NCI-H2196 treated with DMSO at 0.1 percent for 48 hours (cell line): Measurements from ENCODE around the gene CTSO.
"Not testable (repeated sequence)": the region's sequence is repeated elsewhere in the genome, so short reads cannot be mapped to it uniquely, and the experiment has no call there.

ENCODE experiments used
- DNase-seq: peaks from one replicate; lab custom pipeline; 2025; ENCODE audit not compliant: unreplicated experiment; lab: John Stamatoyannopoulos, UW

Gene CTSO

DNA sequence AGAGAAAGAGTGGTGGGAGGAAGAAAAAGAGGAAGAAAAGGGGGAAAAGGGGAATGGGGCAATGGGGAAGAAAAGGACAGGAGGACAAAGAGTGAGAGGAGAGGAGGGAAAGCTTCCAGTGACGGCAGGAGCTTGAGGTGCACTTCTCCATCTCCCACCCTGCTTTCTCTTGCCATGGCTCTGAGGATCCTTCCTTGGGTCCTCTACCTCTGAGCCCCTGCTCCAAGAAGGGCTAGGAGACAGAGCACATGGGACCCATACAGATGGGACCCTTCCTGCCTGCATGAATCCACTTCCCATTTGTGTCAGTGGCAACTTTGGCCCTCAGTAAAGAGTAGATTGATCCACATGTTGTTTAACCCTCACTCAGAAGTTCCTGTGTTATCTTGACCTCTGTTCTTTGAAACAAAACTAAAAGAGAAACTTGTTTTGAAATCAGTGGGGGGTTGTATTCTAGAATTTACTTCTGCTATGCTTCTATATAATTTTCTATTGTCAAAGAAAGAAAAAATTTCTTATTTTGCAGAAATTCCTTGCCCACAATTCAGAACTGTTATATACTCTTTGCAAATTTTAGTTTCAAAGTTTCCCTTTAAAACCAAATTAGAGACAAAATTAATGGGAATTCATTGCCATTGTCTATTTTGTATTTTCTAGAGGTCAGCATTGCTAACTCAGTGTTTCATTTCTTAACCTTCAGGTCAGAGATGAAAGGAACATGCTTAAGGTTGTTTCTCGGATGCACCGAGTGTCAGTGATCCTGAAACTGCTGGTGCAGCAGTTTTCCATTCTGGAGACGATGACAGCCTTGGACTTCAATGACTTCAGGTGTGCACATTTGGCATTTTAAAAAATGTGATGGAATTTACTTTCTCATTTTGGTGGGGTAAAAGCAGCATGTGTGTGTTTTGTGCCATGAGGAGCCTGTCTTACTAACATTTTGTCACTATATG, 45.2 kb downstream of the CTSO start:
- no peak for DNase-seq

DNA sequence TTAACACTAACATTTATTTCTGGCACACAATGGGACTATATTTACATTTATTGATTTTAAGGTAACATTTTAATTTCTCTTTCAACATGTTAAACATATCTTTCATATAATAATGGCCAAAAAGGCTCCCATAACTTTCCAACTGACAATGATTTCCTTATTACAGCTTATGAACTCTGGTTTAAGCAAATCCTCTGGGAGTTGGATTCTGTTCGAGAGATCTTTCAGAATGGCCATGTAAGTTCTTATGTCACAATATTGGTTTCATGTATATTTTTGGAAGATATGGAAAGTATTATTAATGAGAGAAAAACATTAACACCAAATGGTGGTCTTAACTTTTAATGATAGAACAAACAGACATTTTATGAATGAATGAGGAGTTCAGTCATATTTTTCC, 46.1 kb downstream of the CTSO start:
- DNase-seq, result no peak

DNA sequence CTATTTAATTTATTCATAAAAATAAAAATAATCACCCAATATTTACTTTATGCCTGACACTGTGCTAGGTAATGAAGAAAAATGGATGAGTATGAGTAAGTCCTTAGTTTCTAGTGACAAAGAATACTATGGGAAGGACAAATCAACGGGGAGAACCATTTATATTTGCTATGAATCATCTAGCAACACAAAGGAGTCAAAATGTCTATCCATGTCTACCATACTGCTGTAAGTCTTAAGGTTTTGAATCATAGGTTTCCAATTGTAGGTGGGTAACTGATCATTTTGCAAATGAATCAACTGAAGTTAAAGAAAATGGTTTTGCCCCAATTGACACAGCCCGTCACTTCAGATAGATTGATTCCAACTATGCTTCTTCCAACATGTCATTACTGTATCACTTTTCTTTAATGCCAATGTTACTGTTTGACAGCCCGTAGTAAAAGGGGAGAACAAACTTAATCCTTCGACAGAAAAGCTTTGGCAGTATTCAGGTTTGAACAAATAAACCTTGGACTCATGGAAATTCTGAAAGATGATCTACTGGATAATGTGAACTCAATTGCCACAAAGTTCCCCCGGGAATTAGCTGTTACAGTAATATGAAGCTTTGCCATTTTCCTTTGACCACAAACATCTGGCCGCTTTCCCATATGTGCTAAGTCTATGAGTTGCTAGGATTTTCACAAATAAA, 47.0 kb downstream of the CTSO start:
- DNase-seq, result no peak

DNA sequence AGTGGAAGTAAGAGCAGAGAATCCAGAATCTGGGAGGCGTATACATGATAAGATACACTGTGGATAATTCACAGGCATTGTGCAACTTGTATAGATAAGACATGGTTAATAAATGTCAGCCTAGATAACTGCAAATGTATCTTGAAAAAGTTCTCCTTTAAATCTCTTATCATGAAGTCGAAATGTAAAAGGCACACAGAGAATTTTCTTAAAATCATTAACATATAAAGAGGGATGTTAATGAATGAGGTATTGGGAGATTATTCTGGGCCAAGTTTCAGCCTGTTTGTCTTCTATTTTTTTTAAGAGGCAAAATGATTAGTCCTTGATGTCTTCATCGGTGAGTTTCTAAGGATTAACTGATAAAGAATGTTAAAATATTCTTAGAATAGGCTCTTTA, 49.3 kb downstream of the CTSO start:
- DNase-seq, result no peak

DNA sequence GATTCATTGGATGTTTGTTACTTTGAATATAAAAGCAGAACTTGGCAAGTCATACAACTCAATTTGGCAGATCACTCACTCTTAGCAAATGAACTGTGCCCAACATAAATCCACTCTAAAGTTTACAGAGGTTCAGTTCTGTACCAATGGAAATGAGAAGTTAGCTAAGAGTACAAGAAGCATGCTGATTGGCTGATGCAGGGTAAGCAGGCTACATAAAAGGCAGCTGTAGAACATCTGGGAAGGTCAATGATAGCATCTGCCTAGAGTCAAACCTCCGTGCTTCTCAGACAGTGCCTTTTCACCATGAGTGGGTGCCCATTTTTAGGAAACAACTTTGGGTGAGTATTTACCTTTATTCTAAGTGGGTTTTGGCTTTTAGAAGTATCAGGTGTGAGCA, 50.2 kb downstream of the CTSO start, which contains the start of gene TDO2:
Gene TDO2, plus strand, starts transcription at position 244 of the 400 bp plus-strand sequence. Its CDS starts 63 bp downstream, at position 307.
- no peak for DNase-seq

DNA sequence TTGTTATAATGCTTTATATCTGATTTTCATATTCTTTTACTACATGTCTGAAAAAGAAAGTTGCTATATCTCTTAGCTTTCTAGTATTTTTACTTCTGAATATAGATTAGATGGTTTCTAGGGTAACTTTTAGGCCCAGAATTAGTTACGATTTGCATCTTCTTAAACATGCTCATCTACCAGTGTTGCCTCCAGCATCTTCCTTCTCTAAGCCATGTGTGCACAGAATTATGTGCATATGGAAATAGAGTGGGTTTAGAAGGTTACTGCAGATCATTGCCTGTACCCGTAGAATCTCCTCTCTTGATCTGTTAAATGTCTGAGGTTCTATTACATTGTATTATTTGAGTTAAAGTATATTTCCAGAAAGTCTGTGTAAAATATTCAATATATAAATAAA, 52.7 kb downstream of the CTSO start:
- DNase-seq, result no peak

DNA sequence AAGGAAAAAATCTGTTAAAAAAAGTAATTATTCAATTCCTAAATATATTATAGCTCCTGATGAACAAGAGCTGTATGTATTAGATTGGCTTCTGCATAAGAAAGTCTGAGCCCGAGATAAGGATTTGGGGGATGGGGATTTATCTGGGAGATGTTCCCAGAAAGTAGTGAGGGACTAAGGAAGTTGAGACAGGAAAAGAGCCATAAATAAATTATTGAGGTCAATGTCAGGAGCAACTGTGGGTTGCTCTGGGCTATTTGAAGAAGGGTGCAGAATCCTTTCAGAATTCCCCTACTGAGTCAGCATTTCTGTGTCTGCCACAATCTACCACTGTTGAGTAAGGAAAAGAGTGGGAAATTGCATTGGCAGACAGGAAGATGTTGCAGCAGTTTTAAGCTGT, 53.3 kb downstream of the CTSO start:
- no peak for DNase-seq

DNA sequence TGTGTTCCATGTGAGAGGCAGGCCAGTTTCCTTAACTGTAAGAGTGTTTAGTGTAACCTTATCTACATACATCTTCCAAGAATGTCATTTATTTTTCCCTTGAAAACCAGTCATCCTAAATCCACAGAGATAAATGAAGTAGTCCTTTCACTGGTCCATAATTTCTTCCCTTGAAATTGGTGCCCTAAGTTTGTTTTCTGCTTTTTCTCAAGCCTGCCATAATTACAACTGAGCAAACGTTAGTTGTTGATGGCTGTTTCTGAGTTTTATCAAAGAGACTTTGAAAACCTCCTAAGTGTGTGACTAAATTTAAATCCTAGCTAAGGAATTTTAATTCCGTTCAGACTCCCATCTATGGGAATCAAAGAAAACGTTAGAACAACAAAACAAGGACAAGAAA, 53.8 kb downstream of the CTSO start:
- no peak for DNase-seq

DNA sequence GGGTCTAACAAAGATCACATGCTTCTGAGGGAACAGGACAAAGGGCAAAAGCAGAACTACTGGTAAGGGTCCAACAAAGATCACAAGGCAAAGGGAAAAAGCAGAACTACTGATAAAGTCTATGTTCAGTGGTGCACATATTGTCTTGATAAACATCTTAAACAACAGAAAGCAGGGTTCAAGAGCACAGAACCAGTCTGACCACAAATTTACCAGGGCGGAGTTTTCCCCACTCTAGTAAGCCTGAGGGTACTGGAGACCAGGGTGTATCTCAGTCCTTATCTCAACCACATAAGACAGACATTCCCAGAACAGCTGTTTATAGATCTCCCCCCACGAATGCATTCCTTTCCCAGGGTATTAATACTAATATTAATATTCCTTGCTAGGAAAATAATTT, 55.3 kb downstream of the CTSO start:
- not testable (repeated sequence) for DNase-seq

DNA sequence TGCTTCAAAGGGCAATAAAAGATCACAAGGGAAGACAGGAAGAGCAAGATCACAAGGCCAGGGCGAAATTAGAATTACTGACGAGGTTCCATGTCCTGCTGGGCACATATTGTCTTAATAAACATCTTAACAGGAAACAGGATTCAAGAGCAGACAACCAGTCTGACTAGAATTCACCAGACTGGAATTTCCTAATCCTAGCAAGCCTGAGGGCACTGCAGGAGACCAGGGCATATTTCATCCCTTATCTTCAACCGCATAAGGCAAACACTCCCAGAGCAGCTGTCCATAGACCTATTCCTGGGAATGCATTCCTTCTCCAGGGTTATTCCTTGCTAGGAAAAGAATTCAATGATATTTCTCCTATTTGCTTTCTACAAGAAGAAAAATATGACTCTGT, 62.6 kb downstream of the CTSO start:
- no peak for DNase-seq

DNA sequence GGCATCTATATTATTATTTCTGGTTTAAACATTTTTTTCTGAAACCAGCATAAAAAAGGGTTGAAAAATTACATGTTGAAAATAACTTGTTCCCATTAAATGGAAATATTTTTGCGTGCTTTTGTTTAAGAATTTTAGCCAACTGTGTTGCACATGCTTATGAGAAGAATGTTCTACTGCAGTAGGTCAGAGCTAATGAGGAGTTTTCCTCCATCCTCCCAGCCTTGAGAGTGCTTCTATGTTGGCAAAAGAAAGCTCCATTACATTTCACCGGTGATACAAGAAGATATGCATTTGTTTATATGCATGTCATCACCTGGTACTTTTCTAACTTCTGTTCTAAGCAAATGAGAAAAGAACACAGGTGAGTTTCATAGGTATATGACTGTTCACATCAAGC, 63.7 kb downstream of the CTSO start:
- no peak for DNase-seq

DNA sequence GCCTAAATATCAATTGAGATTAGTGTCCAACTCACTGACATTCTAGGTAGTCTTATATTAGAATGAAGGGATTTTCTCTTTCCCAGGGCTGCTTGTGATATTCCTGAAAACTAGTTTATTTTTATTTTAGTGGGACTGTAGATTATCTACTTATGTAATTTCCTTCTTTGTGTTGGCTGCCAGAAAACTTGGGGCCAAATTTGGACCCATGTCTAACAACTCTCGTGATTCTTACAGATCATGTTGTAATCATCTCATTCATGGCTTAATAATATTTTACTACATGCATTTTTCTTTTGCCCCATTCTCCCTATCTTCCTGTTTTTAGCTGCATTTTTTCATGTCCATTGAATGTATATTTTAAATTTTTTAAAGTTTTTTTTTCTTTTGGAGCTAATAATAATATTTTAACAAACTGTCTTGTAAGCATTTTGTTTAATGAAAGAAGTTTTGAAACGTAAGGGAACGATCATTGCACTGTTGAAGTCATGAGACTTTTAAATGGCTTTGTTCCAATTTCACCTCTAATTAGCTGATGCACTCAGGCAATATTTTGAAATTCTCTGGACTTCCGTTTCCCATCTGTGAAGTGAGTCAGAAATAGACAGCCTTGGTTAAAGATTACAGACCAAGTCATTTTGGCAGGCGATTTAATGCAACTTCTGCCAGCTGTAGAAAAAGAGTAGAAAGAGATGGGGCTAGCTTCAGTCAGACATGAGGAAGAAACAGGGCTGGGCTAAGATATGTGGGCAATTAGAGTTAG, 64.5 kb downstream of the CTSO start:
- DNase-seq, result no peak

DNA sequence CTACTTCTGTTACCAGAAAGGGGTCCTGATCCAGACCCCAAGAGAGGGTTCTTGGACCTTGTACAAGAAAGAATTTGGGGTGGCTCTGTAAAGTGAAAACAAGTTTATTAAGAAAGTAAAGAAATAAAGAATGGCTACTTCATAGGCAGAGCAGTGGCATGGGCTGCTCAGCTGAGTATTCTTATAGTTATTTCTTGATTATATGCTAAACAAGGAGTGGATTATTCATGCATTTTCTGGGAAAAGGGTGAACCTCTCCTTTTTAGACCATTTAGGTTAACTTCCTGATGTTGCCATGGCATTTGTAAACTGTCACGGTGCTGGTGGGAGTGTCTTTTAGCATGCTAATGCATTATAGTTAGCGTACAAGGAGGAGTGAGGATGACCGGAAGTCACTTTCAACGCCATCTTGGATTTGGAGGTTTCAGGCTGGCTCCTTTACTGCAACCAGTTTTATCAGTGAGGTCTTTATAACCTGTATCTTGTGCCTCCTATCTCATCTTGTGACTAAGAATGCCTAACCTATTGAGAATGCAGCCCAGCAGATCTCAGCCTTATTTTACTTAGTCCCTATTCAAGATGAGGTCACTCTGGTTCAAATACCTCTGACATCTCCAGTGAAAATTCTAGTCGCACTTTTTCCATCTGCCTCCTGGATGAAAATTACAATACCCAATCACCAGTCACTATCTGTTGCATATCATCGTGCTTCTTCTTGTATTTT, 65.7 kb downstream of the CTSO start:
- no peak for DNase-seq

DNA sequence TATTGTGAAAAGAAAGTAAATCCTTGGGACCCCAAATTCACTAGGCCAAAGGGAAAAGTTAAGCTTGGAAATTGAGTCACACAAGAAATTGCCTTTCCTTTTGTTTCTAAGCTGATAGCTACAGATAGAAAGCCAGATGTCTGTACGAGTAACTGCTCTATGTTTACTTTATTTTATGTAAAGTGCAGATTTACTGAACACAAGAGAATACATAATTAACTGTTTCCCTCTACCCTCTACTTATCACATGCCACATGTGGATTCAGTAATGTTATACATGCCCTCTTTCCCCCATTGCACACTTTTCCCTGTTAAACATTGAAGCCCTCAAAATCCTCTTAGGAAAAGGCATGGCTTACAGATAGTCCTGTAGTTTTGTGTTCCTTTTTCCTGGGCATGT, 66.6 kb downstream of the CTSO start:
- DNase-seq, result no peak

DNA sequence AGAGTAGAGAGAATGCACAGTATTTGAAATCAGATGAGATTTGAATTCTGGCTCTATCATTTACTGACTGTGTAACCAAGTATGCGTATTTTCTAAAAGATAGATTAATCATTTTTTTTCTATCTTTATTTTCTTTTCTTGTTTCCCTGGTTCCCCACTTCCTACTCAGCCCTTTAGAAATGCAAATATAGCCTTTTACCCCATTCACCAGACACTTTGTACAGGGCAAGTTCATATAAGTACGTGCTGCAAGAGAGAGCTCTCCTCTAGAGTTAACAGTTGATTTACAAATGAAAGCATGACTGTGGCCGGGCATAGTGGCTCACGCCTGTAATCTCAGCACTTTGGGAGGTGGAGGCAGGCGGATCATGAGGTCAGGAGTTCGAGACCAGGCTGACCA, 68.0 kb downstream of the CTSO start:
- DNase-seq, result no peak

DNA sequence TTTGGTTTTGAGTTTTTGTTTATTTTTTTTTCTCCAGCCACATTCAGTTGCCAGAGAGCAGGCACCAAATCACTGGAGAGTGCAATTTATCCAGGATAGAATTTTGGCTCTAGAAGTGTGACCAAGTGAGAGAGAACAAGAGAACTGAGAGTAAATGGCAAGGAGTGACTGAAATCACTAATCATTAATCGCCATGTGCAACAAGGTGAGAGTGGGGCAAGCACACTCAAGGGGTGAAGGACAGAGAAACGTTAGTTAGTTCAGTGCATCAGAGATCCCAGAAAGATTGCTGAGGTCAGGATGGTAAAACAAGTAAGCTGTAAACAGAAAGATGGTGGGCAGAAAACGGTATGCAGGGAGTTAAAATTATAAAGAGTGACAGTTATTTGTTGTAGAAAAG, 69.8 kb downstream of the CTSO start:
- DNase-seq, result no peak

DNA sequence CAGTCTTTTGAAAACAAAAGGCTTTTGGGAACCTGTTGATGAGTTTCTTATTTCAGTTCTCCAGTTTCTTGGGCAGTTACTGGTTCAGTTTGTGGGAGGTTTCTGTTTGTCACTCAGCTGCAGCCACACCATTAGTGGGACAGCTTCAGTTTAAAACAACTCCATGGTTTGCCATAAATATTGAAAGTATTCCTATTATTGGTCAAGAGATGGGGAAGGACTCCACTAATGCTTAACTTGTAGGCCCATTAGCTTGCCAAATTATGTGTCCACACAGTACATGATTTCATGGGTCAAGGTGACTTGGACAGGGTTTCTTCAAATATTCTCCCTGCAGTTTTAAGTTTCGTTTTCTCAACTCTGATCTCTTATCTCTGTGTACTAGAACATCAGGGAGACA, 72.1 kb downstream of the CTSO start:
- DNase-seq, result no peak

DNA sequence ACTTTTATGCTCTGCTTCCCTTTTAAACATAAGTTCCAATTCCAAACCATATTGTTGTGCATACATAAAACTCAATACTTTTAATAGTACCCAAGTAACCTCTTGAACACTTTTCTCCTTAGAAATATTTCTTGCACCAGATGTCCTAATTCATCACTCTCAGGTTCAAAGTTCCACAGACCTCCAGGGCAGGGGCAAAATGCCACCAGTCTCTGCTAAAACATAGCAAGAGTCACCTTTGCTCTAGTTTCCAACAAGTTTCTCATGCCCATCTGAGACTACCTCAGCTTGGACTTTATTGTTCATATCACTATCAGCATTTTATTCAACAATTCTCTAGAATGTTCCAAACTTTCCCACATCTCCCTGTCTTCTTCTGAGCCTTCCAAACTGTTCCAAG, 73.9 kb downstream of the CTSO start:
- no peak for DNase-seq

DNA sequence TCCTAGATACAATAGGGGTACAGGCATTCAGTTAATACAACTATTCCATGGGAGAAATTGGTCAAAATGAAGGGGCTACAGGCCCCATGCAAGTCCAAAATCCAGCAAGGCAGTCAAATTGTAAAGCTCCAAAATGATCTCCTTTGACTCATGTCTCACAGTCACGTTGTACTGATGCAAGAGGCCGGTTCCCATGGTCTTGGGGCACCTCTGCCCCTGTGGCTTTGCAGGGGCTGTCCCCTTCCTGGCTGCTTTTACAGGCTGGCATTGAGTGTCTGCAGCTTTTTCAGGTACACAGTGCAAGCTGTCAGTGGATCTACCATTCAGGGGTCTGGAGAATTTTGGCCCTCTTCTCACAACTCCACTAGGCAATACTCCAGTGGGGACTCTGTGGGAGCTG, 75.1 kb downstream of the CTSO start:
- DNase-seq, result no peak

DNA sequence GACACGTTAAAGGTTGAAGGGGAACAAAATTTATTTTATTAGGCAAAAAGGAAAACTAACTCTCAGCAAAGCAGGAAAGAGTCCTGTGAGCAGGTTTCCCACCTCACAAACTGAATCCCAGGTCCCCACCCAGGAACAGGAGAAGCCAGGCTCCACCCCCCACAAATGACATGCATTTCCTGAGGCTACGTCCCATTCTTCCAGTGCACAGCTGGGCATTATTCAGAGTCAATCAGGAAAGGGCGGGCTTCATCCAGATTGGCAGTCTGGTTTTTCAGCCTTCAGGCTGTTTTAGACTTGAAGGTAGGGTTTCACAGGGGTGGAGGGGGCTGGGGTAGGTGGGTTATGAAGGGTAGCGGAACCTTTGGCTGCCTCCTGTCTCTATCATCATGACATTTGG, 75.7 kb downstream of the CTSO start:
- no peak for DNase-seq

DNA sequence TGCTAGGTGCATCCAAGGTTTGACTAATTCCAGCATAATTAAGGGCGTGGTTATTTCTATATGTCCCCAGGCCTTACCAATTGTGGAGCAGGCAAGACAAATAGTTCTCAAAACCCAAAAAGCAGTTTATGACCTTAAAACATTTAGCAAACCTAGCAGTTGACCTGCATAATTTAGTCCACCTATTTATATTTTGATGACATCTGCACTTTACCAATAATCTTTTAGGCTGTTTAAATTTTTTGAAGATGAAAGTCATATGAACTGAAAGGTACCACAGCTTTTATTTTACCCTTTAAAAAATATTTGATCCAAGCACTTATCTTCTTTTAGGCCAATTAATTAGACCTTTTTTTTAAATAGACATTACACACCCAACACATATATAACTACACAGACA, 77.8 kb downstream of the CTSO start:
- DNase-seq, result no peak
